Esophagus muscularis mucosa (tissue), 4 donors: ENCODE results near the gene CCDC85A. TPM values are rescaled to one million over a fixed set of nuclear protein-coding genes. Genes with fewer than 3 reads are reported as not detected.

Experiments
- DNase-seq: peaks from one replicate; pipeline ENCODE4 v3.0.0-alpha.2; 2017; ENCODE audit errors: extremely low spot score
- H3K27ac ChIP-seq, 4 donors: fragments of 200-600 bp; sonication (generic); replicated peaks in 1 of 4; 1 replicate in 3 of 4; 2 replicates in 1 of 4; pipeline ENCODE4 v1.5.1; 2016 to 2019; ENCODE audit warnings: mild to moderate bottlenecking in 1 of 4
- H3K27me3 ChIP-seq, 4 donors: fragments of 200-600 bp; sonication (generic); one replicate each; pipeline versions ENCODE4 v1.5.1 to v1.6.0; 2016 to 2019
- H3K36me3 ChIP-seq, 4 donors: fragments of 200-600 bp; sonication (generic); one replicate each; pipeline ENCODE4 v1.5.1; 2016 to 2019
- H3K4me1 ChIP-seq, 4 donors: fragments of 200-600 bp; sonication (generic); one replicate each; pipeline ENCODE4 v1.5.1; 2016 to 2019
- H3K4me3 ChIP-seq, 4 donors: fragments of 200-600 bp; sonication (generic); 1 replicate in 2 of 4; 2 replicates in 2 of 4; pipeline ENCODE4 v1.5.1; 2016 to 2019; ENCODE audit warnings: mild to moderate bottlenecking in 4 of 4, moderate library complexity in 1 of 4
- H3K9me3 ChIP-seq, 4 donors: fragments of 200-600 bp; sonication (generic); 1 replicate in 3 of 4; 2 replicates in 1 of 4; pipeline ENCODE4 v1.5.1; 2016 to 2019
- CTCF ChIP-seq, 3 experiments: fragments of 200-600 bp in 2 of 3; fragments of 450-650 bp in 1 of 3; sonication (generic) in 2 of 3; IDR thresholded peaks; one replicate each; pipeline ENCODE4 v1.5.1; 2017 to 2019; ENCODE audit warnings: antibody characterized with exemption in 3 of 3, mild to moderate bottlenecking in 2 of 3, moderate library complexity in 1 of 3
- EP300 ChIP-seq: sonication (generic); formaldehyde crosslinking; IDR thresholded peaks from one replicate; pipeline ENCODE4 v1.6.1; 2017; ENCODE audit warnings: antibody characterized with exemption
- POLR2A ChIP-seq: fragments of 450-650 bp; IDR thresholded peaks from one replicate; pipeline ENCODE4 v1.6.1; 2017; ENCODE audit warnings: antibody characterized with exemption, moderate library complexity, mild to moderate bottlenecking, low read depth
- POLR2AphosphoS5 ChIP-seq, 2 donors: sonication (generic); formaldehyde crosslinking; IDR thresholded peaks; one replicate each; pipeline ENCODE4 v1.6.1; 2017; ENCODE audit warnings: antibody characterized with exemption in 2 of 2
- WGBS: methylation state at CpG from one replicate; pipeline ENCODE4 v1.1.5; 2018; 5-methylcytosine and 5-hydroxymethylcytosine counted together
- intact Hi-C: fragments of 100-400 bp; cut with DNase I; formaldehyde crosslinking; loops from one replicate; pipeline ENCODE4 v1.15.1; 2023
- total RNA-seq, 4 donors: library from RNA; depleted of rRNA; stranded (reverse); fragments of >200 nt; gene quantifications; one replicate each; pipeline versions ENCODE4 v1.1.0 to v1.2.1, GENCODE V29; 2016

CCDC85A gene
- total RNA-seq, 4 donors from 2014 or later: 4.0 to 6.7 (median 5.8) TPM

DNA sequence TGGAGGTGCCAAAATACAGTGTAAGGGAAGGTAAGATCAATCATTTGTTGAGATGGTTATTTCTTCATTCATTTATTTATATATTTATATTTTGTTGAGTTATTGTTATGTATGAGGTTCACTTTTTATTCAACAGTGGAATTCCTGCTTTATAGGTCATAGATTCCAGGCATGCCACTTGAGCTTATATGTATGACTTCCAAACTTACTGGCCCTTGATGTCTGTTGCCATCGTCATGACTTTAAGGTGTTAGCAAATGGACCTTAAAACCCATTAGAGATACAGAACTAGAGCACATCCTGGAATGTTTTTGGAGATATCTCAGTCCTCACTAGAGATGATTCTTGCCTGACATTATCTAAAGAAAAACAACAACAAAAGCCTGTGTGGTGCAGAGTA is 25.9 kb downstream of the CCDC85A start:
- Histone ChIP-seq H3K9me3 (no peaks in the 10 kb centered on the region), H3K4me3 (no peak overlapping the region), H3K27ac (no peak overlapping the region), H3K36me3 (no peaks in the 10 kb centered on the region), H3K4me1 (no peaks in the 10 kb centered on the region), H3K27me3 (no peaks in the 10 kb centered on the region)
- 92% methylated on average over 1 of the region's 1 CpG for WGBS
- intact Hi-C loops: no loop called here
- TF ChIP-seq POLR2A (no peak), POLR2AphosphoS5 (IDR thresholded peaks at IDR 0.05) (no peak), EP300 (no peak)
- peak; percentile 14 for DNase-seq

DNA sequence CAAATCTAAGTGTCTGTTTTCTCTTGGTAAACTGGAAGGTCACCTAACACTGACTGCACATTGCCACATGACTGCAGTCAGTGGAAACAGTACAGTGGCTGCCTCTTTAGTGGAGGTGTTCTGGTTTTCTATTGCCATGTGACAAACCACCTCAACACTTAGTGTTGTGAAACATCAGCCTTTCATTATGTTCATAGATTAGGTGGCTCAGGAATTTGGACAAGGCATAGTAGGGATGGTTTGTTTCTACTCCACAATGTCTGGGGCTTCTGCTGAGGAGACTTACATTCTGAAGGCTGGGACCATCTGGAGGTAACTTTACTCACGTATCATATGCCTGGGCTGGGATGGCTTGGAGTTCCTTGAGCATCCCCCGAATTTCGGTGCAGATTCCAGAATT is 26.5 kb downstream of the CCDC85A start:
- WGBS: 100% methylated on average over 3 of the region's 3 CpGs

DNA sequence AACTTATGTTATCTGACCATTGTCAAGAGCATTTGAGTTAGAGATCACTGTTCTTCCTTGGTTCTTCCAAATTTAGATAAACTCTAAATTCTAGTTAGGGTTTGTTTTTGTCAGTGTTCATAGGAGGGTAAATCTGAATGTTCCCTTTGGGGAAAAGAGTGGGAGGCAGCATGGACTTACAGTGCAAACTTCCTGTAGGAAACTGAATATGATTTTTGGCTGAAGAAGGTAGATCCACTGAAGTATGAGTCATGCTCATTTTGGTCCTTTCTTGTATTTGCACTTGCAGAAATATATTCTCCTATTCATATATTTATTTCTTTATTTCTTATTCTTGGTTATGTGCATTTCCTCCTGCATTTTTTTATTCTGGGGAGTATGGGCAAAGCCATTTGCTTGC is 27.3 kb downstream of the CCDC85A start:
- Histone ChIP-seq H3K27ac (no peak overlapping the region), H3K4me3 (no peak overlapping the region), H3K36me3 (no peaks in the 10 kb centered on the region), H3K9me3 (no peaks in the 10 kb centered on the region), H3K27me3 (no peaks in the 10 kb centered on the region), H3K4me1 (no peaks in the 10 kb centered on the region)
- DNase-seq: no peak
- TF ChIP-seq POLR2A (no peak), POLR2AphosphoS5 (IDR thresholded peaks at IDR 0.05) (no peak), CTCF (IDR thresholded peaks at IDR 0.05) (no peak), EP300 (no peak)
- intact Hi-C loops: no loop called here

More for the DNA sequence above, 26.5 kb downstream of the CCDC85A start:
- Histone ChIP-seq H3K36me3 (no peaks in the 10 kb centered on the region), H3K4me3 (no peak overlapping the region), H3K9me3 (no peaks in the 10 kb centered on the region), H3K27ac (no peak overlapping the region), H3K4me1 (no peaks in the 10 kb centered on the region), H3K27me3 (no peaks in the 10 kb centered on the region)
- peak; percentile 75 for DNase-seq
- intact Hi-C loops: no loop called here
- TF ChIP-seq POLR2A (no peak), POLR2AphosphoS5 (IDR thresholded peaks at IDR 0.05) (no peak), CTCF (IDR thresholded peaks at IDR 0.05) (no peak), EP300 (no peak)

DNA sequence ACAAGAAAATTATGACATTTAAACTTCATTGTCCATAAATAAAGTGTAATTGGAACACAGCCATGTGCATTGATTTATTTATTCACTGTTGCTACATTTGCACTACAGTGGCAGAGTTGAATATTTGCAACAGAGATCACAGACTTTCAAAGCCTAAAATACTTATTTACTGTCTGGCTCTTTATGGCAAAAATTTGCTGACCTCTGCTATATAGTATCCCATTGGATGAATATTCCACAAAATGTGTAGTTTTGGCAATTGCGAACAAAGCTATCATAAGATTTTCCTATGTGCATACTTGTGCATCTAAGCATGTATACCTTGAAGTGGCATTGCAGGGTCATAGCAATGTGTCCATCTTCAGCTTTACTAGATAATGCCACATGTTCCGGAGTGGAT is 32.1 kb downstream of the CCDC85A start:
- peak; percentile 34 for DNase-seq
- intact Hi-C loops: no loop called here
- H3K36me3 ChIP-seq: no peaks in the 10 kb centered on the region
- no peaks in the 10 kb centered on the region for H3K9me3 ChIP-seq
- no peak overlapping the region for H3K4me3 ChIP-seq
- WGBS: 97% methylated on average over 2 of the region's 2 CpGs
- TF ChIP-seq POLR2A (no peak), CTCF (IDR thresholded peaks at IDR 0.05) (no peak), POLR2AphosphoS5 (IDR thresholded peaks at IDR 0.05) (no peak), EP300 (no peak)
- H3K27ac ChIP-seq: no peak overlapping the region
- H3K27me3 ChIP-seq: no peaks in the 10 kb centered on the region
- H3K4me1 ChIP-seq: no peaks in the 10 kb centered on the region

GRCh38 chr2:56217106-56217505 is 33.3 kb downstream of the CCDC85A start:
- Histone ChIP-seq H3K9me3 (no peaks in the 10 kb centered on the region), H3K36me3 (no peaks in the 10 kb centered on the region), H3K4me3 (no peak overlapping the region), H3K27ac (no peak overlapping the region), H3K27me3 (no peaks in the 10 kb centered on the region), H3K4me1 (no peaks in the 10 kb centered on the region)
- no peak for DNase-seq
- intact Hi-C loops: no loop called here
- TF ChIP-seq EP300 (no peak), POLR2A (no peak), CTCF (IDR thresholded peaks at IDR 0.05) (no peak), POLR2AphosphoS5 (IDR thresholded peaks at IDR 0.05) (no peak)
- 83% methylated on average over 1 of the region's 1 CpG for WGBS
